B cell (primary cell): ENCODE measurements around the gene CCND2. TPM values are rescaled to one million over a fixed set of nuclear protein-coding genes. Genes with fewer than 3 reads are reported as not detected.

Experiments used
- ATAC-seq: fragments of 200-7000 bp; cut with Tn5 transposase; one replicate; pipeline ENCODE4 v1.10.0; 2021; ENCODE audit warnings: low read depth, mild to moderate bottlenecking, moderate number of reproducible peaks, moderate library complexity
- CTCF ChIA-PET: fragments of 350-600 bp; sonication (Branson Sonifier 250); formaldehyde crosslinking; loops from one replicate; lab custom pipeline; 2021; ENCODE audit warnings: antibody characterized with exemption, inconsistent platforms; lab: Charles Lee
- POLR2A ChIA-PET: fragments of 350-600 bp; sonication (Branson Sonifier 250); formaldehyde crosslinking; loops from one replicate; lab custom pipeline; 2021; ENCODE audit warnings: antibody characterized with exemption; lab: Charles Lee
- DNase-seq: peaks from one replicate; pipeline ENCODE4 v3.0.0; 2013
- H2AFZ ChIP-seq: 2 replicates; pipeline ENCODE4 v1.6.1; 2012; ENCODE audit warnings: mild to moderate bottlenecking, low read depth, low read length; ENCODE audit not compliant: insufficient read depth, poor library complexity, severe bottlenecking
- H3K27ac ChIP-seq, 2 donors: 1 replicate in 1 of 2; 2 replicates in 1 of 2; pipeline ENCODE4 v1.5.1; 2012 to 2013; ENCODE audit warnings: low read length in 2 of 2, mild to moderate bottlenecking in 2 of 2, moderate library complexity in 1 of 2
- H3K27me3 ChIP-seq, 4 experiments: fragments of 200-600 bp in 1 of 4; sonication (generic) in 1 of 4; replicated peaks in 1 of 4; 1 replicate in 2 of 4; 2 replicates in 2 of 4; pipeline versions ENCODE4 v1.6.1 to v1.7.0; 2013 to 2016; ENCODE audit warnings: low read length in 3 of 4, mild to moderate bottlenecking in 2 of 4, mixed read lengths in 1 of 4, moderate library complexity in 1 of 4; ENCODE audit not compliant: insufficient read depth in 4 of 4, control insufficient read depth in 3 of 4; ENCODE audit errors: control extremely low read depth in 1 of 4
- H3K36me3 ChIP-seq, 2 experiments: replicated peaks in 1 of 2; 1 replicate in 1 of 2; 2 replicates in 1 of 2; pipeline versions ENCODE4 v1.6.1 to v1.7.1; 2013; ENCODE audit warnings: low read length in 1 of 2; ENCODE audit not compliant: insufficient read depth in 2 of 2, control insufficient read depth in 1 of 2; ENCODE audit errors: control extremely low read depth in 1 of 2, extremely low read depth in 1 of 2
- H3K4me1 ChIP-seq, 2 donors: fragments of 200-600 bp in 1 of 2; sonication (generic) in 1 of 2; 1 replicate in 1 of 2; 2 replicates in 1 of 2; pipeline versions ENCODE4 v1.5.1 to v1.6.1; 2013 to 2017; ENCODE audit warnings: low read length in 2 of 2; ENCODE audit not compliant: control insufficient read depth in 2 of 2, insufficient read depth in 2 of 2
- H3K4me2 ChIP-seq: replicated peaks from 2 replicates; pipeline ENCODE3; 2012; ENCODE audit warnings: mild to moderate bottlenecking, low read depth, low read length; ENCODE audit not compliant: poor library complexity, severe bottlenecking
- H3K4me3 ChIP-seq, 5 experiments: fragments of 200-600 bp in 1 of 5; sonication (generic) in 1 of 5; 1 replicate in 3 of 5; 2 replicates in 2 of 5; pipeline versions ENCODE4 v1.5.1 to v1.7.0; 2011 to 2016; ENCODE audit warnings: low read length in 4 of 5, mild to moderate bottlenecking in 4 of 5, low read depth in 2 of 5, control low read depth in 1 of 5, moderate library complexity in 1 of 5; ENCODE audit not compliant: insufficient read depth in 1 of 5; ENCODE audit errors: control extremely low read depth in 1 of 5, extremely low read depth in 1 of 5
- H3K79me2 ChIP-seq: fragments of 200-600 bp; sonication (generic); one replicate; pipeline ENCODE4 v1.6.0; 2016; ENCODE audit warnings: low read length; ENCODE audit not compliant: control insufficient read depth, insufficient read depth
- H3K9ac ChIP-seq: fragments of 200-600 bp; sonication (generic); 2 replicates; pipeline ENCODE4 v1.6.1; 2017; ENCODE audit warnings: mild to moderate bottlenecking, low read length, moderate library complexity
- H3K9me3 ChIP-seq, 3 donors: one replicate each; pipeline versions ENCODE4 v1.6.1 to v1.7.1; 2013; ENCODE audit warnings: low read length in 2 of 3; ENCODE audit not compliant: control insufficient read depth in 2 of 3, insufficient read depth in 1 of 3; ENCODE audit errors: control extremely low read depth in 1 of 3
- H4K20me1 ChIP-seq: 2 replicates; pipeline ENCODE4 v1.6.0; 2012; ENCODE audit warnings: mild to moderate bottlenecking, low read length; ENCODE audit not compliant: insufficient read depth, control insufficient read depth, poor library complexity, severe bottlenecking
- H3K27ac Mint-ChIP-seq: one replicate; pipeline ENCODE4 v1.8.0; 2021; ENCODE audit warnings: mixed read lengths
- H3K27me3 Mint-ChIP-seq: one replicate; pipeline ENCODE4 v1.8.0; 2021; ENCODE audit warnings: mixed read lengths
- H3K4me1 Mint-ChIP-seq: one replicate; pipeline ENCODE4 v1.8.0; 2021; ENCODE audit warnings: mixed read lengths
- H3K4me3 Mint-ChIP-seq: one replicate; pipeline ENCODE4 v1.8.0; 2021; ENCODE audit warnings: mixed read lengths
- H3K9me3 Mint-ChIP-seq: one replicate; pipeline ENCODE4 v1.8.0; 2022; ENCODE audit warnings: mixed read lengths; ENCODE audit not compliant: insufficient read depth
- EZH2 ChIP-seq: IDR thresholded peaks from 2 replicates; pipeline ENCODE4 v1.6.1; 2012; ENCODE audit warnings: borderline replicate concordance, low read depth, mild to moderate bottlenecking, moderate library complexity, low read length; ENCODE audit not compliant: insufficient read depth, poor library complexity, severe bottlenecking
- WGBS: methylation state at CpG from one replicate; pipeline ENCODE4 v1.1.5; 2013; ENCODE audit warnings: missing lambda C conversion rate; ENCODE audit not compliant: insufficient coverage; 5-methylcytosine and 5-hydroxymethylcytosine counted together
- intact Hi-C: fragments of 100-400 bp; cut with micrococcal nuclease; formaldehyde crosslinking; loops from one replicate; pipeline ENCODE4 v1.10.0; 2022
- polyA plus RNA-seq: library from polyadenylated mRNA; depleted of rRNA; stranded (reverse); fragments of >200 nt; gene quantifications from 2 replicates; pipeline ENCODE4 v1.2.3, GENCODE V29; 2012
- total RNA-seq, 2 donors: library from RNA; stranded (reverse); fragments of 120-200 nt in 1 of 2; gene quantifications; 1 replicate in 1 of 2; 2 replicates in 1 of 2; pipeline versions ENCODE4 v1.2.3 to v1.2.4, GENCODE V29; 2013 to 2022
- TF ChIP-seq, protein P1 (sequence below): fragments of 200-600 bp; IDR thresholded peaks from one replicate; pipeline ENCODE4 v1.8.0; 2022; ENCODE audit warnings: antibody characterized with exemption, mild to moderate bottlenecking

CCND2 gene
- total and polyA plus RNA-seq, 2 donors (not counting 1 experiment from before 2014, with no cell fraction given): 9.2 to 20.6 TPM

GRCh38 chr12:4251216-4251891 lies 22.2 kb upstream of the CCND2 start:
- Histone ChIP-seq H4K20me1 (no peaks in the 10 kb centered on the region), H2AFZ (no peak overlapping the region), H3K36me3 (no peaks in the 10 kb centered on the region), H3K9me3 (no peaks in the 10 kb centered on the region), H3K27me3 (no peaks in the 10 kb centered on the region), H3K27ac (no peak overlapping the region), H3K4me2 (no peak overlapping the region), H3K4me1 (peaks cover 2% of the 10 kb centered on the region in 2 donors), H3K79me2 (no peaks in the 10 kb centered on the region), H3K9ac (no peak overlapping the region), H3K4me3 (no peak overlapping the region)
- whole genome bisulfite sequencing: 71% methylated on average over 2 of the region's 6 CpGs
- ATAC-seq: no peak
- POLR2A ChIA-PET: no interaction called here
- TF ChIP-seq EZH2: no peak
- intact Hi-C loops: no loop called here
- H3K27ac Mint-ChIP-seq: no peak overlapping the region
- H3K9me3 Mint-ChIP-seq: no peaks in the 10 kb centered on the region
- H3K4me3 Mint-ChIP-seq: no peak overlapping the region
- H3K27me3 Mint-ChIP-seq: peaks cover 19% of the 10 kb centered on the region
- CTCF ChIA-PET: interaction anchor here (1.2 kb wide), 1 partner anchor 13 kb away, joined by 4 read pairs; no protein-coding TSS in a partner anchor
- DNase-seq: no peak
- peaks cover 3% of the 10 kb centered on the region for H3K4me1 Mint-ChIP-seq

- Mint-ChIP-seq H3K27me3 (peaks cover 19% of the 10 kb centered on the region), H3K4me3 (no peak overlapping the region), H3K9me3 (no peaks in the 10 kb centered on the region), H3K4me1 (peaks cover 6% of the 10 kb centered on the region), H3K27ac (no peak overlapping the region)
- intact Hi-C loops: no loop called here
- Histone ChIP-seq H3K4me1 (peaks cover 3 to 4% of the 10 kb centered on the region in 2 donors), H3K9me3 (no peaks in the 10 kb centered on the region), H3K9ac (no peak overlapping the region), H3K4me2 (no peak overlapping the region), H3K4me3 (no peak overlapping the region), H3K27ac (no peak overlapping the region), H4K20me1 (no peaks in the 10 kb centered on the region), H3K79me2 (no peaks in the 10 kb centered on the region), H2AFZ (no peak overlapping the region), H3K27me3 (no peaks in the 10 kb centered on the region), H3K36me3 (no peaks in the 10 kb centered on the region)
- DNase-seq (no peak), ATAC-seq (no peak)
- ChIA-PET CTCF (no interaction called here), POLR2A (no interaction called here)
- TF ChIP-seq, protein P1, sequence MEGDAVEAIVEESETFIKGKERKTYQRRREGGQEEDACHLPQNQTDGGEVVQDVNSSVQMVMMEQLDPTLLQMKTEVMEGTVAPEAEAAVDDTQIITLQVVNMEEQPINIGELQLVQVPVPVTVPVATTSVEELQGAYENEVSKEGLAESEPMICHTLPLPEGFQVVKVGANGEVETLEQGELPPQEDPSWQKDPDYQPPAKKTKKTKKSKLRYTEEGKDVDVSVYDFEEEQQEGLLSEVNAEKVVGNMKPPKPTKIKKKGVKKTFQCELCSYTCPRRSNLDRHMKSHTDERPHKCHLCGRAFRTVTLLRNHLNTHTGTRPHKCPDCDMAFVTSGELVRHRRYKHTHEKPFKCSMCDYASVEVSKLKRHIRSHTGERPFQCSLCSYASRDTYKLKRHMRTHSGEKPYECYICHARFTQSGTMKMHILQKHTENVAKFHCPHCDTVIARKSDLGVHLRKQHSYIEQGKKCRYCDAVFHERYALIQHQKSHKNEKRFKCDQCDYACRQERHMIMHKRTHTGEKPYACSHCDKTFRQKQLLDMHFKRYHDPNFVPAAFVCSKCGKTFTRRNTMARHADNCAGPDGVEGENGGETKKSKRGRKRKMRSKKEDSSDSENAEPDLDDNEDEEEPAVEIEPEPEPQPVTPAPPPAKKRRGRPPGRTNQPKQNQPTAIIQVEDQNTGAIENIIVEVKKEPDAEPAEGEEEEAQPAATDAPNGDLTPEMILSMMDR: no peak
- no peak for TF ChIP-seq EZH2
- 95% methylated on average over 2 of the region's 2 CpGs for WGBS
These were observed 21.6 kb upstream of the CCND2 start for GRCh38 chr12:4251967-4252366.
